WI38 (cell line): ENCODE measurements around the gene DNM3.

Experiments used
- H3K4me3 ChIP-seq: 2 replicates; pipeline ENCODE4 v1.5.1; 2011; ENCODE audit warnings: low read depth, mild to moderate bottlenecking, control low read depth, low read length
- TF ChIP-seq, protein P1 (sequence below): IDR thresholded peaks from 2 replicates; pipeline ENCODE4 v1.5.1; 2012; ENCODE audit warnings: low read depth, mild to moderate bottlenecking, control low read depth, low read length

DNM3 gene

DNA sequence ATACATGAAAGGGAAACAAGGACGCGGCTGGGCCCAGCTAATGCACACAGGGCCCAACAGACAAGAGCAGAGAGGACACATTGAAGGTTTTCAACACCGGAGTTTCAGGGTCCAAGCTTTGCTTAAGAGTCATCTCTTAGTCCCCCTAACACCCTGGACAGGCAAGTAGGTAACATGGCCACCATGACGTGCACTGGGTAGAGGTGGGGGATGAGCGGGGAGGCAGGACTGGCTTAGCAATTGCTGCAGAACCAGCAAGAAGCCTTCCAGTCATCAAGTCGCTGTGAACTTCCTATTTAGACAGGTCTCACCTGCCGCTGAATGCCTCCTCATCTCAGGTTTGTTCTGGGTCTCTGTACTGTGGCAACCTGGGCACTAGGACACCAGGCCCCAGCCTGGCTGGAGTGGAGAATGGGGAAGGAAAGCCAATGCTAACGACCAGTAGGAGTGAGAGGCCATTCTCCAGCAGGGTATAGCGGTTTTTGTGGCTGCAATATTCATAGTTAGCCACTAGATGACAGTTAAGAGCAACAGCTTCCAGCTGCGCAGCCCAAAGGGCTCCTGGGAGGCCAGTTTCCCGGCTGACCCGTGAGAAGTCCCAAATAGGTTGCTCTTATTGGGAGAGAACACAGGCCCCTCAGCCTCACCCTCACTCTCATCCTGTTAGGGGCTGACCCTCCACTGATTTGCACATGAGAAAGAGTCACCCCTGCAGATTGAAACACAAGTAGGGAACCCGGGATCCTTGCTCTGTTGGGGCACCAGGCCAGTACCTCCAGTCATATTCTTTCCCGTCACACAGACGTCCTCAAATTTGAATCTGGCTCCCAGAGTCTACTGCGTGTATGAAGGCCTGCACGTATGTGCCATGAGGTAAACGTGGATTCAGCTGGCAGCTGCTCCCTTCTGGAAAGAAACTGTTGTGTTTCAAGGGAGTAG lies 608.6 kb downstream of the DNM3 start:
- H3K4me3 ChIP-seq, result no peak overlapping the region
- TF ChIP-seq, protein P1, sequence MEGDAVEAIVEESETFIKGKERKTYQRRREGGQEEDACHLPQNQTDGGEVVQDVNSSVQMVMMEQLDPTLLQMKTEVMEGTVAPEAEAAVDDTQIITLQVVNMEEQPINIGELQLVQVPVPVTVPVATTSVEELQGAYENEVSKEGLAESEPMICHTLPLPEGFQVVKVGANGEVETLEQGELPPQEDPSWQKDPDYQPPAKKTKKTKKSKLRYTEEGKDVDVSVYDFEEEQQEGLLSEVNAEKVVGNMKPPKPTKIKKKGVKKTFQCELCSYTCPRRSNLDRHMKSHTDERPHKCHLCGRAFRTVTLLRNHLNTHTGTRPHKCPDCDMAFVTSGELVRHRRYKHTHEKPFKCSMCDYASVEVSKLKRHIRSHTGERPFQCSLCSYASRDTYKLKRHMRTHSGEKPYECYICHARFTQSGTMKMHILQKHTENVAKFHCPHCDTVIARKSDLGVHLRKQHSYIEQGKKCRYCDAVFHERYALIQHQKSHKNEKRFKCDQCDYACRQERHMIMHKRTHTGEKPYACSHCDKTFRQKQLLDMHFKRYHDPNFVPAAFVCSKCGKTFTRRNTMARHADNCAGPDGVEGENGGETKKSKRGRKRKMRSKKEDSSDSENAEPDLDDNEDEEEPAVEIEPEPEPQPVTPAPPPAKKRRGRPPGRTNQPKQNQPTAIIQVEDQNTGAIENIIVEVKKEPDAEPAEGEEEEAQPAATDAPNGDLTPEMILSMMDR, result peak; percentile 92

DNA sequence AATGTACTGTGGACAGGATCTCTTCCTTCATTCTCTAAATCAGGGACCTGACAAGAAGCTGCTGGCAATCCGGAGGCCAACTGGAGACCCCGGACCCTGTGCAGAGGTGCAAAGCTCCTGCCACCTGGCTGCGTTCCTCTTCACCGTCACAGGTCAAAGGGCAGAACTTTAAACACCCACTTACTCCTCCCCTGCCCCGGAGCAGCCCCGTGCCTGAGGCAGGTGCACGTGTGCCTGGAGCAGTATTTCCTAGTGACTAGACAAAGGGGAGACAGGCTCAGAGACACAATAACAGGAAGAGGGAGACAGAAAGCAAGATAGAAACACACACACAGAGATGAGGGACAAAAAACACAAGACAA lies 609.2 kb downstream of the DNM3 start:
- H3K4me3 ChIP-seq, result no peak overlapping the region
- TF ChIP-seq, protein P1, result no peak

DNA sequence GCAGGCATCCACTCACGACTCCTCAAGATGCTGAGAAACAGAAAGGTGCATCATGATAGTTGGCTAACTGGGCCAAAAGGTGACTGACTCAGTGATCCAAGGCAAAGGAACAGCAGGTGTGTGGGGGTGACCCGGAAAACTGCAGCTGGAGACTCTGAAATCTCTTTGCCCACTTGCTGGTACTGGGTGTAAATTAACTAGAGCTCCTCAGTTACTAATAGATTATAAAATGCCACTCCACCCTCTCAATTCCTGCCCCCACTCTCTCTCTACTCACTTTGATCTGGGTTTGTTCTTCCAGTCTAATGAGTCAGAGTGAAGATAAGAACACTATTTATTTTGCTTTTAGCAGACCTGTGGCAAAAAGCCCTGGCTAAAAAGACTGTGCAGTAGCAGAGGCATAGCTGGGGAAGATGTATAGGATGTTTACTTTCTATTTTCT lies 609.7 kb downstream of the DNM3 start:
- no peak overlapping the region for H3K4me3 ChIP-seq

DNA sequence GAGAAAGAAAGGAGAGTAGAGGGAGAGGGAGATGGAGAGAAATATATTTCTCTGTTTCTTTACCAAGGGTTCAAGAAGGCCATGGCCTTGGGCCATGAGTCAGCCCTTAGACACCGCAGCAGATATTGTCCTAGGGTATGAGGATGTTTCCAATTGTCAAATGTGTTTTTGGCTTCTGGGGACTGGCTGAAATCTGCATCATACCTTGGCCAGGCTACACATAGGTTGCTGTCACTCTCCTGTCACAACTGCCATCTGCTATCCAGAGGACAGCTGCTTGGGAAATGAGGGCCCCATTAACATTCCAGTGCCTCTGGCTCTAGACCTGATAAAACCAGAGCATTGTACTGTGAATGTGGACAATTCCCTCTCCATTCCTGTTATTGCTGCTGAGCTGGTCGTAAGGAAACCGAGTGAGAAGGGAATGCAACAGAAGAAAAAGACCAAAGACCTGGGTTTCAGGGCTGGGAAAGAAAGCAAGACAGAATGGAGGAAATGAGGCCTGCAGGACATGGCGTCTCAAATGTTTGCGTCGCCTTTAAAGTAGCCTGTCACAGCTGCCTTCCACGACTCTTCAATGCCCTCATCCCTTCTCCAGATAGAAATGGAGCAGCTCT lies 611.3 kb downstream of the DNM3 start:
- H3K4me3 ChIP-seq, result no peak overlapping the region
- TF ChIP-seq, protein P1, result no peak

More for the DNA sequence above, 609.7 kb downstream of the DNM3 start:
- TF ChIP-seq, protein P1, result no peak

DNA sequence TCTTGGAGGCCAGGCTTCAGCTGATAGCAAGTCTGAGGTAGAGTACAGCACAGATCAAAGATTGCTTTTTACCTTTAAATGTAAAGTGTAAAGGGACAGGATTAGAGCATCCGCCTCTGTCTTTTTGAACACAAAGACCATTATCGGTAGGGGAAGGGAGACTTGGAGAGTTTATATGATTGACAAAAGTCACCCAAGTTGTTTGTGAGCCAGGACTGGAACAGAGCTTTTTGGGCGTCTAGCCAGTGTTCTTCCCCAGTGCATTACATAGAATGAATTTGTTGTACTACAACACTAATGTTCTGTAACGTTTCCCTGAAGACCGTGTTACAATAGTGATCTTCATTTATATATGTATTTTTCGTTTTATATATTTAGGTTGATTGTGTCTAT lies 611.9 kb downstream of the DNM3 start:
- TF ChIP-seq, protein P1, result no peak
- H3K4me3 ChIP-seq, result no peak overlapping the region

DNA sequence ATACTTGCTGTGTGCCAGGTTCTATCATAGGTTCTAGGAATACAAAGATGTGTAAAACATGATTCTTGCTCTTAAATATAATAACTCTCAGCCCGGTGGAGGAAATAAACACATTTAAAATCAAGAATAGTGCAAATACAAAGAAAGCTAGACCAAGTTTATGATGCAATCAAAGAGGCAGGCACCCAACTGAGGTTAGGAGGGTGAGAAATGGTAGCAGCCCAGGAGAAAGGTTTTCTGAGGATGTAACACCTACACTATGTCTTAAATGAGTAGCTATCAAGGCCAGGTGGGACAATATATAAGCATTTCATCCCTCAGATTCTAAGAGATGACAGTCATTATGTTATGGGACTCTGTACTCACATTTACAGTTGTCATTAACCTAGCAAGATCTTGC lies 612.3 kb downstream of the DNM3 start:
- TF ChIP-seq, protein P1, result no peak
- H3K4me3 ChIP-seq, result no peak overlapping the region

DNA sequence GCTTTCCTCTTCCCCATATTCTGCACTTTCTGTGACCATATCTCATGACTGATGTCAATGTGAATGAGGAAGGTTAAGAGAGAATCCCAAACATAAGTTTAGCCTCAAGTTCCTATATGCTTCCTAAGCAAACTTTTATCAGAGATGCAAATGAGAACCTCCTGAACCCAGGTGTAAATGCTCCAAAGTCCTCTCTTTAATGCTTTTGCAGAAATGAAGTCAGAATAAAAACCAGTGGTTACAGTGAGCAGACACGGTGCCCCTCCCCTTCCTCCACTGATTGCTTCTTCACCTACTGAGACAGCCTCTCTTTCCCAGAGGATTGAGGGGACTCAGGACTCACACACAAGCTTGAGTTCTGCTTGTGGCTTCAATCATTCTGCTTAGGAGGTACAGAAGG lies 614.2 kb downstream of the DNM3 start:
- no peak overlapping the region for H3K4me3 ChIP-seq
- TF ChIP-seq, protein P1, result no peak
